MM.1S (cell line): ENCODE measurements around the gene DPY19L2.
"Not testable (repeated sequence)": the region's sequence is repeated elsewhere in the genome, so short reads cannot be mapped to it uniquely, and the experiment has no call there.

Experiments used
- EZH2 ChIP-seq: fragments of 300-600 bp; sonication (generic); optimal IDR thresholded peaks from 2 replicates; pipeline ENCODE3; 2017; ENCODE audit warnings: low read depth, mild to moderate bottlenecking, antibody characterized with exemption, low read length, mixed read lengths
- EZH2phosphoT487 ChIP-seq: fragments of 300-600 bp; sonication (generic); IDR thresholded peaks from 2 replicates; pipeline ENCODE4 v1.6.1; 2018; ENCODE audit warnings: antibody characterized with exemption, low read length
- TF ChIP-seq, protein P1 (sequence below): fragments of 300-600 bp; sonication (generic); IDR thresholded peaks from 2 replicates; pipeline ENCODE4 v1.5.1; 2016; ENCODE audit warnings: antibody characterized with exemption, low read length, mixed read lengths

DNA sequence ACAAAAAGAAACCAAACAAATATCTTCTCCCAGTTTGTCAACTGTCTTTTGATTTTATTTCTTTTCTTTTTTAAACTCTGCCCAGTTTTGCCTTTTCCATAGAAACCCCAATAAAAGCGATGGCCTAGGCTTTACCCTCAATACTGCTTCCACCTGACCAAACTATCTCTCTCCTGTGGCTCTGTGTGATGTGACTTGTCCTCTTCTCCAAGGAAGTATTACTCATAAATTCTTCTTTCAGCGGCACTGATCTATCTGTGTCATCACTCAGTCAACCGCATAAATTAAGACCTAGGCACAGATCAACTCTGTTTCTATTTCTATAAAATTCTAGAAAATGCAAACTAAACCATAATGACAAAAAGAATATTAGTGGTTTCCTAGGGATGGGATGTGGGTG, 9.8 kb downstream of the DPY19L2 start:
- TF ChIP-seq, protein P1, sequence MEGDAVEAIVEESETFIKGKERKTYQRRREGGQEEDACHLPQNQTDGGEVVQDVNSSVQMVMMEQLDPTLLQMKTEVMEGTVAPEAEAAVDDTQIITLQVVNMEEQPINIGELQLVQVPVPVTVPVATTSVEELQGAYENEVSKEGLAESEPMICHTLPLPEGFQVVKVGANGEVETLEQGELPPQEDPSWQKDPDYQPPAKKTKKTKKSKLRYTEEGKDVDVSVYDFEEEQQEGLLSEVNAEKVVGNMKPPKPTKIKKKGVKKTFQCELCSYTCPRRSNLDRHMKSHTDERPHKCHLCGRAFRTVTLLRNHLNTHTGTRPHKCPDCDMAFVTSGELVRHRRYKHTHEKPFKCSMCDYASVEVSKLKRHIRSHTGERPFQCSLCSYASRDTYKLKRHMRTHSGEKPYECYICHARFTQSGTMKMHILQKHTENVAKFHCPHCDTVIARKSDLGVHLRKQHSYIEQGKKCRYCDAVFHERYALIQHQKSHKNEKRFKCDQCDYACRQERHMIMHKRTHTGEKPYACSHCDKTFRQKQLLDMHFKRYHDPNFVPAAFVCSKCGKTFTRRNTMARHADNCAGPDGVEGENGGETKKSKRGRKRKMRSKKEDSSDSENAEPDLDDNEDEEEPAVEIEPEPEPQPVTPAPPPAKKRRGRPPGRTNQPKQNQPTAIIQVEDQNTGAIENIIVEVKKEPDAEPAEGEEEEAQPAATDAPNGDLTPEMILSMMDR, result not testable (repeated sequence)
- TF ChIP-seq EZH2phosphoT487, EZH2: not testable (repeated sequence)
